ENCODE data around the gene CLCN4. TPM values are rescaled to one million over a fixed set of nuclear protein-coding genes. Genes with fewer than 3 reads are reported as not detected.

Gene CLCN4
- total RNA-seq, 6 donors from 2014 or later = 5.2 to 26.3 (median 11.7) TPM

DNA sequence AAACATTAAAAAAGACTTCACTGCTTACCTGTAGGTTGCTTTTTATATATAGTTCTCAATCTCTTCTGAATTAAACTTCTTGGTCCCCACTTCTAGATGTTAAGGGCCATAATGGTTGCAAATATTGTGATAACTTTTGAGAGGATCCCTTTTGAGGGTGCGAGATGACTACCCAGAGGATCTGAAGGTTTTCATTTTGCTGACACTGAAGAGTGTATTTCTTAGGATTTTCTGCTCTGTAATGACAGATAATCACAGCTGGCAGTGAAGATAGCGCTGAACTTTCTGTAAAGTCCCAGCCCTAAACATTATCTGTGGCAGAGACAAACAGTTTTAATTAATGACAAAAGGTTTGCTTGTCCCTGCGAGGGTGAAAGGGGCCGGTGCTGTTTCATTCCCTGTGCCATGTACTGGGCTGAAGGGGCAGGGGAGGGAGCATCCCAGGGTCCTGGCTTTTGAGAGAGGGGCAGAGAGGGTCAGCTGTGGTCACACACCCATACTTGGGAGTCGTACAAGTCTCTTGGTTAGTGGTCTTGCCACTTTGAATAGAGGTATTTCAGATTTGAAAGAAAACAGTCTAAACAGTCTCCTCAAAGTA is 22.2 kb downstream of the CLCN4 start:
- Histone ChIP-seq H3K4me1 (peaks cover 0 to 13% (median 7%) of the 10 kb centered on the region in 4 donors), H3K27ac (no peak overlapping the region), H3K9me3 (no peaks in the 10 kb centered on the region), H3K36me3 (no peaks in the 10 kb centered on the region), H3K4me3 (no peak overlapping the region), H3K27me3 (no peaks in the 10 kb centered on the region)
- TF ChIP-seq POLR2A (IDR thresholded peaks at IDR 0.05) (no peak), POLR2AphosphoS5 (IDR thresholded peaks at IDR 0.05) (no peak), EP300 (IDR thresholded peaks at IDR 0.05) (no peak)
- TF ChIP-seq, protein P1, sequence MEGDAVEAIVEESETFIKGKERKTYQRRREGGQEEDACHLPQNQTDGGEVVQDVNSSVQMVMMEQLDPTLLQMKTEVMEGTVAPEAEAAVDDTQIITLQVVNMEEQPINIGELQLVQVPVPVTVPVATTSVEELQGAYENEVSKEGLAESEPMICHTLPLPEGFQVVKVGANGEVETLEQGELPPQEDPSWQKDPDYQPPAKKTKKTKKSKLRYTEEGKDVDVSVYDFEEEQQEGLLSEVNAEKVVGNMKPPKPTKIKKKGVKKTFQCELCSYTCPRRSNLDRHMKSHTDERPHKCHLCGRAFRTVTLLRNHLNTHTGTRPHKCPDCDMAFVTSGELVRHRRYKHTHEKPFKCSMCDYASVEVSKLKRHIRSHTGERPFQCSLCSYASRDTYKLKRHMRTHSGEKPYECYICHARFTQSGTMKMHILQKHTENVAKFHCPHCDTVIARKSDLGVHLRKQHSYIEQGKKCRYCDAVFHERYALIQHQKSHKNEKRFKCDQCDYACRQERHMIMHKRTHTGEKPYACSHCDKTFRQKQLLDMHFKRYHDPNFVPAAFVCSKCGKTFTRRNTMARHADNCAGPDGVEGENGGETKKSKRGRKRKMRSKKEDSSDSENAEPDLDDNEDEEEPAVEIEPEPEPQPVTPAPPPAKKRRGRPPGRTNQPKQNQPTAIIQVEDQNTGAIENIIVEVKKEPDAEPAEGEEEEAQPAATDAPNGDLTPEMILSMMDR (IDR thresholded peaks at IDR 0.05) = no peak
- 45 to 63% methylated on average over 2 to 5 of the region's 5 CpGs for WGBS, 2 donors
- ATAC-seq (ENCODE audit: low FRiP score in 2 of 2) (no peak), DNase-seq (no peak)

DNA sequence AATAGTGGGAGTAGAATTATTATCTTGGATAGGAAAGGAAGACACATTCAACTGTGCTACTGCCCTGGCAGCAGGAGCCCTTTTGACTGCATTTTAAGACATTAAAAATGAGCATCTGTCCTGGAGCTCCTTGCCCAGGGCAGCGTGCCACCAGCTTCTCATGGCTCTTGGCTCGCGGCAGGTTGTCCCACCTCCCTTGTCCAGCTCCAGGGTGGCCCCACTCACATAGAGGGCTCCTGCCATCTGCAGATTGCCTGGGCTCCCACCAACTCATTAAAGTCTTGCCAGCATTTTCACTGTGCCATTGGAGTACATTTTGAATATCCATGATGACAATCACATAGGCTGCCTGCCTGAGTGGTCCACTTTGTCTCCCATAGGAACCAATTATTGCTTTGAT is 27.0 kb downstream of the CLCN4 start:
- Histone ChIP-seq H3K27ac (no peak overlapping the region), H3K4me3 (no peak overlapping the region), H3K27me3 (no peaks in the 10 kb centered on the region), H3K4me1 (no peaks in the 10 kb centered on the region), H3K36me3 (no peaks in the 10 kb centered on the region), H3K9me3 (no peaks in the 10 kb centered on the region)
- 88% methylated on average over 3 of the region's 3 CpGs; no CpG with 5 or more reads in 1 of the 2 donors for WGBS, 2 donors
- TF ChIP-seq, protein P1 (IDR thresholded peaks at IDR 0.05) = no peak
- TF ChIP-seq POLR2A (IDR thresholded peaks at IDR 0.05) (no peak), POLR2AphosphoS5 (IDR thresholded peaks at IDR 0.05) (no peak), EP300 (IDR thresholded peaks at IDR 0.05) (no peak)
- ATAC-seq (ENCODE audit: low FRiP score in 2 of 2) = no peak
- no peak for DNase-seq

DNA sequence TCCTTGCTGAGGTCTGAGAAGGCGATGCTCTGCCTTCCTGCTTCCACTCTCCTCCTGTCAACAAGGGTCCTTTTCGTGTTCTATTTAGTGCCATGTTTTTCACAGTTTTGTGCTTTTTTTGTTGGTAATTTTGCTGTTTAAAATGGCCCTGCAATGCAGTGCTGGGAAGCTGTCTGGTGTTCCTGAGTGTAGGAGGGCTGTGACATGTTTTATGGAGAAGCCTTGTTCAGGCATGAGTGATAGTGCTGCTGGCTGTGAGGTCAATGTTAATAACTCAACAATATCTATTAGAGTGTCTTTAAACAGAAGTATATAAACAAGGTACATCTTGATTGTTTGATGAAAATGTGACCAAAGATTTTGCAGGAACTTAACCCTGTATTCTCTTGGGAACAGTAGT is 27.6 kb downstream of the CLCN4 start:
- ATAC-seq (ENCODE audit: low FRiP score in 2 of 2) = no peak
- H3K27ac ChIP-seq = no peak overlapping the region
- H3K4me1 ChIP-seq = no peaks in the 10 kb centered on the region
- no peaks in the 10 kb centered on the region for H3K27me3 ChIP-seq
- H3K9me3 ChIP-seq = no peaks in the 10 kb centered on the region
- no peaks in the 10 kb centered on the region for H3K36me3 ChIP-seq
- WGBS, 2 donors = 78 to 80% methylated on average over 2 of the region's 2 CpGs
- no peak overlapping the region for H3K4me3 ChIP-seq
- TF ChIP-seq EP300 (IDR thresholded peaks at IDR 0.05) (no peak), POLR2AphosphoS5 (IDR thresholded peaks at IDR 0.05) (no peak), POLR2A (IDR thresholded peaks at IDR 0.05) (no peak)
- TF ChIP-seq, protein P1 (IDR thresholded peaks at IDR 0.05) = no peak
- no peak for DNase-seq

DNA sequence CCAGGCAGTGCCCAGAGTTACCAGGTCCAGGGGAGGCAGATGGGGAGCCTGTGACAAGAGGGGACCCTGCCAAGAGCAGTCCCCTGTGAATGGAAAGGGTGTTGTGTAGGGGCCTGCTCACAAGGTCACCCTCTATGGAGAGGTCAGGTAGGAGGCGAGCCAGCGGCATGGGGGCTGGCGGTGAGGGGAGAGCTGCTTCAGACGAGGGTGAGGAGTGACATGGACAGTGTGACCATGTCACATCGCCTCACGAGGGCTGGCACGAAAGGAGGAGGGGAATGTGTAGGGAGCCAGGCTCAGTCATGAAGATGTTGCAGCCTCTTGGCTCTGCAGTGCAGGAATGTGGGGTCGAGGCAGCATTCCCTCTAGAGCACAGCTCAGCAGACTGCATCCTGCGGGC is 29.6 kb downstream of the CLCN4 start:
- TF ChIP-seq POLR2A (IDR thresholded peaks at IDR 0.05) = no peak
- no peak for TF ChIP-seq EP300 (IDR thresholded peaks at IDR 0.05)
- no peak for TF ChIP-seq POLR2AphosphoS5 (IDR thresholded peaks at IDR 0.05)
- DNase-seq = no peak
- no peaks in the 10 kb centered on the region for H3K9me3 ChIP-seq
- H3K27me3 ChIP-seq = no peaks in the 10 kb centered on the region
- no peak overlapping the region for H3K27ac ChIP-seq
- H3K4me3 ChIP-seq = no peak overlapping the region
- H3K4me1 ChIP-seq = peaks cover 0 to 7% (median 0%) of the 10 kb centered on the region in 4 donors
- ATAC-seq (ENCODE audit: low FRiP score in 2 of 2) = no peak
- 55 to 73% methylated on average over 6 to 9 of the region's 9 CpGs for WGBS, 2 donors
- H3K36me3 ChIP-seq = no peaks in the 10 kb centered on the region

DNA sequence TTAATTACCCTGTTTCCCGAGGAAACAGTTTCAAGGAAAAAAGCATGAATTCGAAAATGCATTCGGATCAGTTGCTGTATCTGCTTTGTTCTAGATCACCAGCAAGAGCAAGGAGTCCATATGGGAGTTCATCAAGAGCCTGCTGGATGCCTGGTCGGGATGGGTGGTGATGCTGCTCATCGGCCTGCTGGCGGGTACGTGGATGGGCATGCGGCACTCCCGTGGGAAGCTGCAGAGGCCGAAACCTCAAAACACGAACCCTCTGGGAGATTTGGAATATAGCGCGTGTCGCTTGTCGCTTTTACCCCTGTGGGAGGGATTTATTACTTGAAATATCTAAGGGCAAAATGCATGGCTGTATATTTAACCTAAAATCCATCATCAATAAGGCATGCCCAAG is 30.6 kb downstream of the CLCN4 start:
- Histone ChIP-seq H3K27me3 (no peaks in the 10 kb centered on the region), H3K9me3 (no peaks in the 10 kb centered on the region), H3K27ac (no peak overlapping the region), H3K4me1 (peaks cover 0 to 7% (median 0%) of the 10 kb centered on the region in 4 donors), H3K4me3 (no peak overlapping the region), H3K36me3 (no peaks in the 10 kb centered on the region)
- no peak for TF ChIP-seq POLR2AphosphoS5 (IDR thresholded peaks at IDR 0.05)
- TF ChIP-seq, protein P1 (IDR thresholded peaks at IDR 0.05) = no peak
- TF ChIP-seq EP300 (IDR thresholded peaks at IDR 0.05) = no peak
- no peak for TF ChIP-seq POLR2A (IDR thresholded peaks at IDR 0.05)
- ATAC-seq (ENCODE audit: low FRiP score in 2 of 2) = no peak
- WGBS, 2 donors = 78 to 92% methylated on average over 11 to 15 of the region's 15 CpGs
- no peak for DNase-seq

All from upper lobe of left lung (tissue), 6 donors.